Left cardiac atrium (tissue), 2 donors: Measurements from ENCODE around the gene CNTNAP3. TPM values are rescaled to one million over a fixed set of nuclear protein-coding genes. Genes with fewer than 3 reads are reported as not detected.

Experiments
- total RNA-seq, 2 donors: library from RNA; stranded (reverse); fragmentation: NEBNext Ultra II Directional; extraction: Animal tissue kit (Norgen Biotek cat#: 25700); gene quantifications; one replicate each; pipeline ENCODE4 v1.2.1, GENCODE V29; 2021
- donor health status: DM: no; HTN: yes; CAD: no; lungs with severe emphysema.
- donor health status: DM: yes; HTN: yes; CAD: no.

CNTNAP3 gene
- total RNA-seq, 2 donors from 2014 or later, result 13.7 to 16.4 TPM

Other genes starting within 250 kb of the CNTNAP3 start
- gene SPATA31A1, start 67.5 kb upstream of the CNTNAP3 start, total RNA-seq, result not detected